ENCODE results near the gene RABIF. TPM values are rescaled to one million over a fixed set of nuclear protein-coding genes. Genes with fewer than 3 reads are reported as not detected.
"Not testable (repeated sequence)": the region's sequence is repeated elsewhere in the genome, so short reads cannot be mapped to it uniquely, and the experiment has no call there.

Gene RABIF
- total RNA-seq, 1 experiment from 2014 or later: 15.3 TPM

- intact Hi-C loops (cut with micrococcal nuclease; ENCODE audit: unreplicated experiment): no loop called here
- Histone ChIP-seq H3K27me3 (ENCODE audit: control insufficient read depth, insufficient read depth, low read length) (0 out of 2 replicates have a peak, but pooled peaks cover 2% of the 10 kb centered on the region), H3K36me3 (ENCODE audit: control insufficient read depth, insufficient read depth, low read length) (no peaks in the 10 kb centered on the region), H3K4me3 (ENCODE audit: low read depth in 2 of 2, low read length in 2 of 2) (no peak overlapping the region), H3K27ac (ENCODE audit: low read length) (no peak overlapping the region), H3K9me3 (ENCODE audit: control insufficient read depth, insufficient read depth, low read depth, low read length) (no peaks in the 10 kb centered on the region), H3K4me1 (ENCODE audit: control insufficient read depth, insufficient read depth, low read length) (no peaks in the 10 kb centered on the region)
- ChIA-PET CTCF (no interaction called here), POLR2A (interaction anchor here (0.5 kb wide), 1 partner anchor 27 kb away, joined by 3 read pairs; the partner anchor contains the start of gene KDM5B)
- in situ Hi-C loops (cut with HindIII; ENCODE audit: low pct_unique_long_range_greater_than_20kb, low sequenced_read_pairs): no loop called here
- no peak for TF ChIP-seq TCF7L2 (IDR thresholded peaks at IDR 0.05; ENCODE audit: low read depth, low read length)
- DNase-seq (ENCODE audit: low read depth, low spot score) (no peak), ATAC-seq (no peak)
- BruUV-seq (replicated peaks): no TSS peak
These were observed 54.0 kb downstream of the RABIF start for GRCh38 chr1:202834771-202835547.

- Histone ChIP-seq H3K27me3 (ENCODE audit: control insufficient read depth, insufficient read depth, low read length) (0 out of 2 replicates have a peak, but pooled peaks cover under 1% of the 10 kb centered on the region), H3K4me3 (ENCODE audit: low read depth in 2 of 2, low read length in 2 of 2) (no peak overlapping the region), H3K9me3 (ENCODE audit: control insufficient read depth, insufficient read depth, low read depth, low read length) (no peaks in the 10 kb centered on the region), H3K36me3 (ENCODE audit: control insufficient read depth, insufficient read depth, low read length) (no peaks in the 10 kb centered on the region), H3K4me1 (ENCODE audit: control insufficient read depth, insufficient read depth, low read length) (no peaks in the 10 kb centered on the region), H3K27ac (ENCODE audit: low read length) (no peak overlapping the region)
- TF ChIP-seq TCF7L2 (IDR thresholded peaks at IDR 0.05; ENCODE audit: low read depth, low read length) (no peak), REST (IDR thresholded peaks at IDR 0.05; ENCODE audit: insufficient read depth in 1 of 2, low read depth in 2 of 2, low read length in 1 of 2) (no peak), CTCF (IDR thresholded peaks at IDR 0.05) (no peak), POLR2AphosphoS5 (IDR thresholded peaks at IDR 0.05; ENCODE audit: low read depth, low read length) (no peak), SIN3A (IDR thresholded peaks at IDR 0.05; ENCODE audit: borderline replicate concordance, insufficient read depth, low read depth, low read length) (no peak)
- intact Hi-C loops (cut with micrococcal nuclease; ENCODE audit: unreplicated experiment): no loop called here
- ChIA-PET CTCF (no interaction called here), POLR2A (interaction anchor here (0.7 kb wide), 1 partner anchor 412 kb away, joined by 4 read pairs; no protein-coding TSS in a partner anchor)
- ATAC-seq (no peak), DNase-seq (ENCODE audit: low read depth, low spot score) (no peak)
- in situ Hi-C loops (cut with HindIII; ENCODE audit: low pct_unique_long_range_greater_than_20kb, low sequenced_read_pairs): no loop called here
- BruUV-seq (replicated peaks): no TSS peak
These were observed 57.0 kb downstream of the RABIF start for GRCh38 chr1:202831906-202832305.

GRCh38 chr1:202829223-202829622 is 59.7 kb downstream of the RABIF start:
- POLR2A ChIA-PET; H3K4me1 ChIP-seq (ENCODE audit: control insufficient read depth, insufficient read depth, low read length): not testable (repeated sequence)

More at GRCh38 chr1:202829223-202829622, 59.7 kb downstream of the RABIF start:
- H3K27me3 ChIP-seq (ENCODE audit: control insufficient read depth, insufficient read depth, low read length); H3K27ac ChIP-seq (ENCODE audit: low read length); H3K9me3 ChIP-seq (ENCODE audit: control insufficient read depth, insufficient read depth, low read depth, low read length); H3K4me3 ChIP-seq (ENCODE audit: low read depth in 2 of 2, low read length in 2 of 2); ATAC-seq; in situ Hi-C loops (cut with HindIII; ENCODE audit: low pct_unique_long_range_greater_than_20kb, low sequenced_read_pairs); intact Hi-C loops (cut with micrococcal nuclease; ENCODE audit: unreplicated experiment); H3K36me3 ChIP-seq (ENCODE audit: control insufficient read depth, insufficient read depth, low read length); DNase-seq (ENCODE audit: low read depth, low spot score); CTCF ChIA-PET; BruUV-seq (replicated peaks): not testable (repeated sequence)

Other genes with a start within 250 kb of the RABIF start
- gene SYT2, start 178.7 kb downstream of the RABIF start, total RNA-seq (2021; ENCODE audit: unreplicated experiment): 0.03 TPM
- gene KDM5B, start 80.7 kb downstream of the RABIF start, total RNA-seq (2021; ENCODE audit: unreplicated experiment): 83.6 TPM
- gene PCAT6, start 78.2 kb downstream of the RABIF start, total RNA-seq (2021; ENCODE audit: unreplicated experiment): 2.2 TPM
- 37.8 TPM for gene KLHL12, start 38.1 kb upstream of the RABIF start, total RNA-seq (2021; ENCODE audit: unreplicated experiment)
- 78.2 TPM for gene ADIPOR1, start 69.2 kb upstream of the RABIF start, total RNA-seq (2021; ENCODE audit: unreplicated experiment)
- gene CYB5R1, start 78.1 kb upstream of the RABIF start, total RNA-seq (2021; ENCODE audit: unreplicated experiment): 27.5 TPM
- 59.1 TPM for gene TMEM183A, start 118.2 kb upstream of the RABIF start, total RNA-seq (2021; ENCODE audit: unreplicated experiment)
- gene PPFIA4, start 137.3 kb upstream of the RABIF start, total RNA-seq (2021; ENCODE audit: unreplicated experiment): 1.9 TPM
- gene MYOG, start 196.9 kb upstream of the RABIF start, total RNA-seq (2021; ENCODE audit: unreplicated experiment): not detected
- gene ADORA1, start 238.6 kb upstream of the RABIF start, total RNA-seq (2021; ENCODE audit: unreplicated experiment): 8.5 TPM